Measurements from ENCODE around the gene ZFPM1.
A peak's percentile ranks its signal among the peaks of the same experiment; 100 is the strongest.
"Not testable (repeated sequence)": the region's sequence is repeated elsewhere in the genome, so short reads cannot be mapped to it uniquely, and the experiment has no call there.

ZFPM1 gene

GRCh38 chr16:88484505-88485365, 31.7 kb downstream of the ZFPM1 start:
- no peak for DNase-seq

GRCh38 chr16:88485366-88485741, 32.3 kb downstream of the ZFPM1 start:
- not testable (repeated sequence) for DNase-seq

- DNase-seq = no peak
Observed at GRCh38 chr16:88486398-88487123, 33.5 kb downstream of the ZFPM1 start.

GRCh38 chr16:88487124-88487432, 34.0 kb downstream of the ZFPM1 start:
- DNase-seq = no peak

GRCh38 chr16:88487920-88488851, 35.1 kb downstream of the ZFPM1 start:
- no peak for DNase-seq

- no peak for DNase-seq
Observed at GRCh38 chr16:88489163-88489741, 36.2 kb downstream of the ZFPM1 start.

GRCh38 chr16:88491001-88491559, 38.0 kb downstream of the ZFPM1 start:
- DNase-seq = no peak

- DNase-seq = no peak
Observed at GRCh38 chr16:88491560-88492310, 38.7 kb downstream of the ZFPM1 start.

GRCh38 chr16:88493879-88494278, 40.8 kb downstream of the ZFPM1 start:
- DNase-seq = no peak

- no peak for DNase-seq
Observed at GRCh38 chr16:88494335-88495154, 41.5 kb downstream of the ZFPM1 start.

GRCh38 chr16:88495268-88495772, 42.2 kb downstream of the ZFPM1 start:
- DNase-seq = no peak

GRCh38 chr16:88497561-88498462, 44.7 kb downstream of the ZFPM1 start:
- peak; percentile 52 for DNase-seq

- no peak for DNase-seq
Observed at GRCh38 chr16:88498576-88499208, 45.6 kb downstream of the ZFPM1 start.

- DNase-seq = no peak
Observed at GRCh38 chr16:88499292-88499691, 46.2 kb downstream of the ZFPM1 start.

- DNase-seq = no peak
Observed at GRCh38 chr16:88499836-88500251, 46.8 kb downstream of the ZFPM1 start.

- no peak for DNase-seq
Observed at GRCh38 chr16:88500255-88500661, 47.2 kb downstream of the ZFPM1 start.

GRCh38 chr16:88502371-88502770, 49.3 kb downstream of the ZFPM1 start:
- no peak for DNase-seq

GRCh38 chr16:88502776-88503280, 49.7 kb downstream of the ZFPM1 start:
- DNase-seq = no peak

GRCh38 chr16:88503374-88503770, 50.3 kb downstream of the ZFPM1 start:
- no peak for DNase-seq

Data from fibroblast of skin of right biceps (primary cell).